GM19025 (cell line): ENCODE results near the gene ANGPT4.
"Not testable (repeated sequence)": the region's sequence is repeated elsewhere in the genome, so short reads cannot be mapped to it uniquely, and the experiment has no call there.

Experiments used
- ATAC-seq: cut with Tn5 transposase; IDR thresholded peaks from one replicate; pipeline ENCODE4 v1.9.1; 2021; ENCODE audit warnings: mild to moderate bottlenecking, low read depth, moderate library complexity; ENCODE audit not compliant: unreplicated experiment

The ANGPT4 gene

DNA sequence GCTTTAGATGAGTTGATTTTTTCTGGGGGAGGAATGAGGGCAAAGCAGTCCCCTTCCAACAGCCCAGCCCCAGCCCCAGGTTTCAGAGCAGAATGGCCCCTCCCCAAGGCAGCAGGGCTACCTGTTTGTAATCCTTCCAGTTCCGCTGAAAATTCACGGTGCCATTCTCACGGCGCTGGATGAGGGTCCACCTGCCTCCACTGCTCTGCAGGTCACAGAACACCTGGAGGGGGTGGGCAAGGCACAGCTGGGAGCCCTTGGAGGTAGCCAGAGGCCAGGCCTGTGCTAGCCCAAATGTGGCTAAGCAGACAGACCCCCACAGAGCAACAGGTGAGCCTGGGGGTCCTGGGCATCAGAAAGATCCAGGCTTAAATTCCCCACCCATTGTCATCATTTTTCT, 36.5 kb downstream of the ANGPT4 start:
- ATAC-seq = no peak

DNA sequence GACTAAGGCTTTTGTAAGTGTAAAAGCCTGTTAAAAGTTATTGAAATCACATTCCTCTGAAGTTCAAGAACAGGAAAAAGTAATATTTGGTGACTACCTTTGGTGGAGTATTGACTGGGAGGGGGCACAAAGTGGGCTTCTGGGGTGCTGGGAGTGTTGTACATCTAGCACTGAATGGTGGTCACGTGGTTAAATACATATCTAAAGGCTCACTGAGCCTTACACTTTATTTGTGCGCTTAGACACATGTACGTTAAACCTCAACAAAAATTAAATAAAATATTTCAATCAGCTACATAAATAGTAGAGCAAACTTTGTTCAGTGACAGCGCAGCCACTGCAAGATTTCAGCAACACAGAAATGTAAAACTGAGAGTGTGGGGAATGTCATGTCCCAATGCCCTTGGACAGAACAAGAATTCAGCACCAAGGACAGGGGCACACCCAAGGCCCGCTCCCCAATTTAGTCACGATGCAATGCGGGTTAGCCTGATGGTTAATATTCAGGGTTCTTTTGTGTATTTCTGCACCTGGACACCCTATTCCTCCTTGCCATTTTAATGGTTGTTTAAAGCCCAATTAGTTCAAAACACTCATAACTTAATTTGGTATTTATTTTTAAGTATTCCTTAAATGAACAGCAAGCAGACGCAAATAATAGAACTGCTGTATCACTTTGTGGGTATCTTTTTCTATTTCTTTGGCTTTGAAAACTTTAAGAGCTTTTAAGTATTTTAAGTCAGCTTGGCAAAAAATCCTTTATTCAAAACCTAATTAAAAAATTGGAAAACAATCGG, 37.4 kb downstream of the ANGPT4 start:
- no peak for ATAC-seq

DNA sequence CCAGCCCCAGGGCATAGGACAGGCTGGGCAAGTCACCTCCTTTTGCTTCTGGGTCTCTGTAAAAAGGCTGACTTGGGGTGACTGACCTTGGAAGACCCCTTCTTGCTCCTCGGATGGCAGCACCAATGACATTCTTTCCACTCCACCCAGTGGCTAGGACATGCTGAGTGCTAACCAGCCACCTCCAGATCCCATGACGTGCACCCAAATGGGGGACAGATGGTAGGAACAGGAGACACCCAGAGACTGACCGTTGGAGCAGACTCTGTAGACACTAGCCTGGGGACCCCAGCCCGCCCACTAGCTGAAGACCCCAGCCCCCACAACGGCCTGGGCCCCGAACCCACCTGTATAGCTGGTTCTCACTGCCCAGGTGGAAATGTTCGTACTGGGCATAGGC, 38.3 kb downstream of the ANGPT4 start:
- ATAC-seq = no peak

DNA sequence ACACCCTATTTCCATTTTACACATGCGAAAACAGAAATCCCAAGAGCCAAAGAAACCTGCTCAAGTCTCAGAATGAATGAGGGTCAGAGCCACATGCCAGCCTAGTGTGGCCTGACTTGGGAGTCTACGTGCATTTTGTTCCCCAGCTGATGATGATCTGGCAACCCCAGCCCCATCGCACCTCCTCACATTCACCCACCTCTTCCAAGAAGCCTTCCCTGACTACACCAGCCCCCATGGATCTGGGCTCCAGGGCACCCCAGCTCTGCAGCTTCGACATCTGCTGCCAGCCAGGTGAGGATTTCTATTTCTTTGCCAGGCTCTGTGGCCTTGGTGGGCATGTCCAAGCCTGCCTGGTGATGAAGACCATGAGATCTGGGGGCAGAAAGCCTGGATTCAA, 41.0 kb downstream of the ANGPT4 start:
- no peak for ATAC-seq

DNA sequence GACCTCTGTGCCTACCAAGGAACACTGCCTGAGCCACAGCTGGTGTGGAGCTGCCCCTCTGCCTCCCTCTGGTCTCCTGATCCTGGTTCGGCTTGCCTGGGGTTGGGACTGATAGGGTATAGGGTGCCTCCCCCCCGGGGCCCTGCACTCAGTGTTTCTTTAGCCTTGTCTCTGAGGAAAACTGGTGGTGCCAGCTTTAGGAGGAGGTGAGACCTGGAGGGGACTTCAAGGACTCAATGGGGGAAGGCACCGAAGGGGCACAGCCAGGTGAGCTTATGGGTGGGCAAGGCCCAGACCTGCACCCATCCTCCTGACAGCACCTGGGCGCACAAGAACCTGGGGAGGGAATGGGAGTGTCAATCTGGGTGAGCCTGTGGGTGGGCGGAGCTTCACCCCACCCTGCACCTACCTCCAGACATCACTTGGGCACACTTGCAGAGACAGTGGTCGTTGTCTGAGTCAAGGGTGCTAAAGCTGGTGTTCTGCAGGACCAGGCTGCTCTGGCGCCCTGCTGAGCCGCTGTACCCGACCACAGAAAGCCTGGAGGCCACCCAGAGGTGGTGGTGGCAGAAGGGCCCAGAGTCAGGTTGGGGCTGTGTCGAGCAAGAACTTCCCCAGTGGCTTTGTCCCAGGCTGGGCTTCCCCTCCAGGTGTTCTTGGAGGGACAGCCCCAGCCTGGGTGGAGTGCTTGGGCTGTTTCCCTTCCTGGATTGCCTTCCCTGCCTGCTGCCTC, 42.1 kb downstream of the ANGPT4 start:
- no peak for ATAC-seq

DNA sequence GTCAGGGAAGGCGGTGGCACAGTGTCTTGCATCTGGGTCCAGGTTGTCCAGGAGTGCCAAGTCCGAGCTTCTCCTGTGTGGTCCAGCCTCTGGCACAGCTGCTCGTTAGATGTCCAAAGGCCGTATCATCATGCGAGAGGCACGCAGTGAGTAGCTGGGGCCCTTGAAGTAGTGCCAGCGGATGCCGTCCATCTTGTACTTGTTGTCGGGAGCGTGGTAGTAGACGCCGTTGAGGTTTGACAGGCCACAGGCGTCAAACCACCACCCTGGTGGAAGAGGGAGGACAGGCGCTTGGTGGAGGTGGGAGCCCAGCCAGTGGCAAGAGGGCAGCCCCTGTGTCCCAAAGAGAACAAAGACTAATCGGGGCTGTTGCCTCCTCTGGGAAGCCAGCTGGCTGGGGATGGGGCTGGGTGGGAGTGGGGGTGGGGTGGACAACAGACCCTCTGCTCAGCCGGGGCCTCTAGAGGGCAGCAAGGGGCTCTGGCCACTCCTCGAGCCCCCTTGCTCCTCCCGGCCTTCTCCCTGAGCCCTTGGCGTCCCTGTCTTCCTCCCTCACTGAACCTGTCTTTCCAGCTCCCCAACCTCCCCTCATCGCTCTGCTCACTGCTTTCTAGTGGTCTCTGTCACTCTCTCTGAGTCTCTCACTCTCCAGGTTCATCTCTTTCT, 43.1 kb downstream of the ANGPT4 start:
- ATAC-seq = no peak

DNA sequence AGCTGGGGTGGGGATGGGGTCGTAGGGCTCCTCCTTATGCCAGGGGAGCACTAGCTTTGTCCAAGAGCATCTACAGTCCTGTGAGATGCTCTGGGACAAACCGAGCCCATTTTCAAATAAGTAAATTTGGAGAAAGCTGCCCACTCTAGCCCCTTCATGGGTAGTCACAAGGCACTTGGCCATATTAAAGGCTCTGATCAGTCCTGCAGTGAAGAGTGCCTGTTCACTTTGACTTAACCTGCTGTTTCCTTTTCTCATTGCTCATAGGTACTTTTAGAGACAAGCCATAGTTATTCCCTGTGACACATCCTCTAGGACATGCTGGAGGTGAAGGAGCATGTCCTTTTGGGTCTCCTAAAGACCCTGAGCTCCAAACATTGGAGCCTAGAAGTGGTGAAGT, 44.2 kb downstream of the ANGPT4 start:
- ATAC-seq = no peak

DNA sequence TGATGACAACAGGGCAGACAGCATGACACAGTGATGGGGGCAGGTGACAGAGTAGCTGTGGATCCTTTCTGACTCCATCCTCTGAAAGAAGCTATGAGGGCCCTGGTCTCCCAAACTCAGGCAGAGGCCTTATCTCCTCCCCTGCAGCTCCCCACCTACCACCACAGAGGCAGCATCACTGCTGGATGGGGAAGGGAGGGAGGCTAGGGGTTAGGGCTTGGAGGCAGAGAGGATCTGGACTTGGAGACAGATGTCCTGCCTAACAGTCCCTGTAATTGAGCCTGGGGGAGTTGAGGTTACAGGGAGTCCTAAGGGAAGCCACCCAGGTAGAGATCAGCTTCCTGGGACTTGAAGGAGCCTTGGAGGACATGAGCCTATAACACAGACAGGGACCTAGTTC, 44.7 kb downstream of the ANGPT4 start:
- no peak for ATAC-seq

DNA sequence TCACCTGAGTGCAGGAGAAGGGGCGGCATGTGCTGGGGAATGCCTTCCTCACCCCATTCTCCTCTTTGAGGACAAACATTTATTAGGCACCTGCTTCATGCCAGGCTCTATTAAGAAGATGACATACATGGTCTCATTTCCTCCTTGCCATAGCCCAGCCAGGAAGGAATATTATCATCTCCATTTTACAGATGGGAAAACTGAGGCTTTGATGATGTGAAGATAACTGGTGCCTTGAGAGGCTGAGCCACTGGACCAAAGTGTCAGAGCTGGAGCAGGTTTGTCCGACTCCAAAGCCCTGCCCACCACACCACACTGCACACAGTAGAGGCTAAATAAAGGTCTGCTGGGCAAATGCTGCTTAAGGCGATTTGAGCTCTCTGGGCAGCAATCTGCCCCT, 45.4 kb downstream of the ANGPT4 start:
- ATAC-seq = no peak

DNA sequence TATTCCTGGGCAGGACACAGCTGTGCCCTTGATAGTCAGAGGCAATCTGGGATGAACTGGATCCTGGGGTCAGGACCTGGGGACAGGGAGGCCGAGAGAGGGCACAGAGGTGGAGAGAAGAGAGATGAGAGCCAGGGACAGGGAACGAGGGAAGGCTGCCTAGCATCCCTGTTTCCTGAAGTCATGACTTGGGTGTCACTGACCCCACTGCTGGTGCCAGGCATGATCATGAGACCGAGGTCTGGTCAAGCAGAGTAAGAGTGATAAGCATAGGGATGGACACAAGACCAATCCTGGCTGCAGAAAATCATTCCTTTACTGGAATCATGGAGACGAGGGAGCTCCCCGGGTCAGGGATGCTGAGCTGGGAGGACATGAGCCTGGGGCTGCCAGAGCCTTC, 46.5 kb downstream of the ANGPT4 start:
- ATAC-seq = no peak

DNA sequence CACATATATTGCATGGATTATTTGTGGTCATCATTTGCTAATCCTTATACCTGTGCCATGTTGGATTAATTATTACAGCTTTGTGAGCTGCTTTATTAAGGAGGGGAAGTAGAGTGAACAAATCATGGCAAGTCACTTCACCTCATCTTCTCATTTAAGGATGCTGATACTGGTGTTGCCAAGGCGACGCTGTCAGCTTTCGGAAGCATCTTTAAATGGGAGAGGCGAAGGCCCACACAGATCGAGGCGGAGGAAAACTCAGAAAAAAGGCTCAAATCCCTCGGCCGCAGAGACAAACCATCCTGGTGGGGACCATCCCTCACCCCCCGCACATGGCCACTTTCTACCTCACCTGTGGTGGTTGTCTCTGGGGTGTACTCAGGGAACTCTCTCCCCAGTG, 47.9 kb downstream of the ANGPT4 start:
- no peak for ATAC-seq

DNA sequence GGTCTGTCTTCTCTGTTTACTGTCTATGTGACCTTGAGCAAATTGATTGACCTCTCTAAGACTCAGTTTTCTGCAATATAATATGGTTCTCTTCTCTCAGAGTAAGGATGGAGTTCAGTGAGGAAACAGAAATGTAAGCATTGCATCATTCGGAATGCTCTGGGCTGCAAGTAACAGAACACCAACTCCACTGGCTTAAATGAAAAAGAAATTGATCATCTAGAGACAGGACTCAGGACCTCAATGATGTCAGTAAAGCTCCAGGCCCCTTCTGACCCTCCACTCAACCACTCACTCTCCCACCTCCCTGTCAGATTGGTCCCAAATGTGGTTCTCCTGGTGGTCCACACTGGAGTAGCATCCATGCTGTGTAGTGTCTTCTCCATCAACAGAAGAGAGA, 50.7 kb downstream of the ANGPT4 start:
- no peak for ATAC-seq

DNA sequence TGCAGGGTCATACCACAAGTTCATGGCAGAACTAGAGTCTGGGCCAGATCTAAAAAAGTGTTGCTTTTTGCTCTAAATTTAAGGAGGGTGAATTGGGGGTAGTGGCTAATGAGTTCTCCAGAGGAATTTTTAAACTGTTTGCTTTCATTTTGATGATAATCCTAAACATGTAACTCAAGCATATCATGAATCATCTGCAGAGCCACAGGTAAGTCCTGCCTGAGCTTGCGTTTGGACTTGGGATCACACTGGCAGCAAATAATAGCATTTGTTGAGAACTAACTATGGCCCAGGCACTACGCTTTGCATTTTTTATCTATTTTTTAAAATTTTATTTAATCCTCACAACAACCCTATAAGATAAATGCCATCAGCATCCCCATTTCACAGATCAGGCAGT, 55.2 kb downstream of the ANGPT4 start:
- no peak for ATAC-seq

DNA sequence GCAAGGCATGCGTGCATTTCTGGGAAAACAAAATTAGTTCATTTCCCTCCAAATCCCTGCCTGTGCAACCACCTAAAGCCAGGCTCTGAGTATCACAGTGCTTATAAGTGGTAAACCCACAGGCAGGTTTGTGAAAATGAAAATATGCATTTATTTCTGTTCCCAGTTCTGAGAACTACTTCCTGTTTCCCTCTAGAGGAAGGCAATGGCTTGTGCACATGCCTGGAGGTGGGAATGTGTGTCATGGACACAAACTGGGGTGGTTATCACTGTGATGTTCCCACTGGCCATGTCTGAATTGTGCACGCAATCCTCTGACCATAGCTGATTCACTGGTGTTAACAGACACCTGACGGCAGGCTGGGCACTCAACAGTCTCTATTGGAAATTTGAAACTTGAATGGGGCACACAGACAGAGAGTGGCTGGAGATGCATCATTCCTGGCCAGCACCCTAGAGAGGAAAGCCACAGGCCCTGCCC, 56.3 kb downstream of the ANGPT4 start:
- ATAC-seq = no peak

DNA sequence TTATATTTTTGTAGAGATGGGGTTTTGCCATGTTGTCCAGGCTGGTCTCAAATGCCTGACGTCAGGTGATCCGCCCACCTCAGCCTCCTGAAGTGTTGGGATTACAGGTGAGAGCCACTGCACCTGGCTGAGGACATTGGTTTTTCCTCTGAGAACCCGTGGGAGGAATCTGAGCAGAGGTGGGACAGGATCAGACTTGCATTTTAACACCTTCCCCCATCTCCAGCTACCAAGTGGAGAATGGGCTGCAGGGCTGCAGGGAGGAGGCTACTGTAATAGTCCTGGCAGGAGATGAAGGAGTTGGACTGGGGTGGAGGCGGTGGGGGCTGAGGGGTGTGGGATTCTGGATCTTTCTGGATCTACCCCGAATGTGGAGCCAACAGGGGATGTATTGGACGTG, 58.1 kb downstream of the ANGPT4 start:
- ATAC-seq = no peak

DNA sequence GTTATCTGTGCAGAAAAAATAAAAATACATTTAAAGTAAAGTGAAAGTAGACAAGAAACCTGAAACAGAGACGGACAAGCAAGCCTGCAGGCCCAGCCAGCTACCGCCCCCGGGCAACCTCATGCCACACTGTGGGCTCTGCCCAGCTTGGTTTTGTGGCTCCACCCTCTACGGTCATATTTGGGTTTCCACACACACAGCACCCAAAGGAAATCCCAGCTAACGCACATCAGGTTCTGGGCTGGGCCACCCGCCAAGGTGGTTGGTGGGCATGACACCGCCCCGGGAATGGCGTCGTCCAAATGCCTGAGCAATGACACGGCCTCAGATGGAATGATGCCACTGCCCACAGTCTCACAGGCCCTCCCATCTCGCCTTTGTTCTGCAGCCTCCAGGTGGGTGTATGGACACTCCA, 59.8 kb downstream of the ANGPT4 start:
- no peak for ATAC-seq

DNA sequence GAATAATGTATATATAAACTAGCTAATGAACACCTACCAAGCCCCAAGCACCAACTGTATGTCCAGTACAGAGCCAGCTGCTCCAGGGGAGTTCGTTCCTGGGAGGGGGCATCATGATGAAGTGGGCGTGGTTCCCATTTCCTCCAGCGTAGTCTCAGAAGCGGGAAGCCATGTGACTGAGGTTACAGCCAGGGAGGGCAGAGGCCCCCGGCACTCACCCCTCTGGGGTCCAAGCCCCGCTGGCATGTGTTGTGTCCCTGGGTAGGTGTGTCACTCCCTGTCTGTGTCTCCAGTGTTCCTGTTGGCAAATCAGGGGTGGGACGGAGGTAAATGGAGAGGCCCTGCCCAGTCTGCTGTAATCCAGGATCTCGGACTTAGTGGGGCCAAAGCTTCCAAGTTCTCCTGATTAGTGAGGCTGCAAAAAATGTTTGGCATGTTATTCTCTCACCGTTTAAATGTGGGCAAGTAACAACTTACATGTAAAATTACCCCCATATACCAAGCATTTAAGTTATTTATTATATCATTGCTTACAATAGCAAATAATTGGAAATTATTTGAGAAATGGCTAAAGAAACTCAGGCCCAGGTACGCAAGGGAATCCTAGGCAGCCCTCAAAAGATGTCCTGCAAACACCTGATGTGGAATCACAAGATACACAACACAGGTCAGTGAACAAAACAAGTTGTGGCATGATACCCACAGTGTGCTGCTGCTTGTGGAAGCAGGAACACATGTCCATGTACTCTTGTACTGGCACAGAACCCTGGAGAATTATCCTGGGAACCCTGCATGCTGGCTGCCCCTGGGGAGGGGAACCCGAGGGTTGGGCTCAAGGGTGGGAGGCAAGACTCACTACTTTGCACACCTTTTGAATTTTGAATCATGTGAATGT, 60.4 kb downstream of the ANGPT4 start:
- no peak for ATAC-seq

DNA sequence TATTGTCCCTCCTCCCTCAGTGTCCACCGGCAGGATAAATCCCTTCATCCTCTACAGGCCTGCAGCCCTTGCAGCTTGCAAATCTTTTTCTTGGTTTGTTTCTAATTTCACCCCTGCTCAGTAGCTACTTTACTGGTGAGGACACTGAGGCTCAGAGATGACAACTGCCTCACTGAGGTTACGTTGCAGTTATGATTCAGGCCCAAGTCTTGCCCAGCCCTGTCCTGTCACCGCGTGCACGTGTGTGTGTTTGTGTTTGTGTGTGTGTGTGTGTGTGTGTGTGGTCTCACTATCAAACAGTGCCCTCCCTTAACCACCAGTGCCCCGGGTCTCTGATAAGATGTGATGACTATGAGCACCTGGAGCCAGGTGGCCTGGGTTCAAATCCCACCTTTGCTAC, 61.5 kb downstream of the ANGPT4 start:
- no peak for ATAC-seq

DNA sequence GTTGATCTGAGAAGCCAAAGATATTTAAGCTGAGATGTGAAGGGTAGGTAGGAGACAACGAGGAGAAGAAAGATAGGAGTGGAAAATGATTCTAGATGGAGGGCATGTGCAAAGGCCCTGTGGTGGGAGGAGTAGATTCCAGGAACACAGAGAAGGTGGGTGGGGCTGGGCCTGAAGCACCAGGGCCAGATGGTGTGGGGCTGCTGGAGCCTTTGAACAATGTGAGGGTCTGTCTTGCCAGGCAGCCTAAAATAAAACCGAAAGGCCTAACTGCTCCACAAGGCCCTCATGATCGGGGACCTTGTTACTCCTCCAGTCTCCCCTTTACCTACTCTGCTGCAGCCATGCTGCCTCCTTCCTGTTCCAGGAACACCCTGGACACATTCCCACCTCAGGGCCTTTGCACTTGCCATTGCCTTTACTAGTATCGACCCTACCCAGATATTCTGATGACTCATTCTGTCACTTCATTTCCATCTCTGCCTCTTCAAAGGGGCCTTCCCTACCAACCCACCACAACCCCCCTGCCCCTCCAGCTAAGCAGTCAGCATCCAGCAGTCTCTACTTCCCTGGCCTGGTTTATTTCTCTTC, 62.6 kb downstream of the ANGPT4 start:
- ATAC-seq = no peak

DNA sequence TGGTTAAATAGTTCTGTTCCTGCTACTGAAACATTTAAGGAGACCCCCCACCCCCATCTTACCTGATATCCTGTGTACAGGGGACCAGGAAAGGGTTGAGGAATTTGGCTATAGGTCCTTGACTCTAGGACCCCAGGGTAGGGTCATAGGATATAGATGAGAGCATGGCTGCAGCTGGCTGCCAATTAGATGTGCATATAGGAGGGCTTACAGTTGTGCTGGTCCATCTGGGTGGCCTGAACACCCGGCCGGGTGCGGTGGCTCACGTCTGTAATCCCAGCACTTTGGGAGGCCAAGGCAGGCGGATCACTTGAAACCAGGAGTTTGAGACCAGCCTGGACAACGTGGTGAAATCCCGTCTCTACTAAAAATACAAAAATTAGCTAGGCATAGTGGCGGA, 67.4 kb downstream of the ANGPT4 start:
- not testable (repeated sequence) for ATAC-seq
